Gastrocnemius medialis (tissue), 4 donors: ENCODE data around the gene ACTR6.

ENCODE experiments used
- POLR2A ChIP-seq, 2 donors: fragments of 450-650 bp; IDR thresholded peaks; one replicate each; pipeline ENCODE4 v1.6.1; 2017; ENCODE audit warnings: antibody characterized with exemption in 2 of 2, mild to moderate bottlenecking in 2 of 2, moderate library complexity in 2 of 2
- TF ChIP-seq, protein P1 (sequence below), 5 experiments: fragments of 450-650 bp in 3 of 5; fragments of 200-600 bp in 2 of 5; sonication (generic) in 2 of 5; IDR thresholded peaks in 4 of 5; conservative IDR thresholded peaks in 1 of 5; 1 replicate in 4 of 5; 2 replicates in 1 of 5; pipeline ENCODE4 v1.5.1; 2016 to 2019; ENCODE audit warnings: antibody characterized with exemption in 5 of 5, mild to moderate bottlenecking in 3 of 5, moderate library complexity in 3 of 5

GRCh38 chr12:100170313-100170858, 30.2 kb upstream of the ACTR6 start:
- TF ChIP-seq, protein P1, sequence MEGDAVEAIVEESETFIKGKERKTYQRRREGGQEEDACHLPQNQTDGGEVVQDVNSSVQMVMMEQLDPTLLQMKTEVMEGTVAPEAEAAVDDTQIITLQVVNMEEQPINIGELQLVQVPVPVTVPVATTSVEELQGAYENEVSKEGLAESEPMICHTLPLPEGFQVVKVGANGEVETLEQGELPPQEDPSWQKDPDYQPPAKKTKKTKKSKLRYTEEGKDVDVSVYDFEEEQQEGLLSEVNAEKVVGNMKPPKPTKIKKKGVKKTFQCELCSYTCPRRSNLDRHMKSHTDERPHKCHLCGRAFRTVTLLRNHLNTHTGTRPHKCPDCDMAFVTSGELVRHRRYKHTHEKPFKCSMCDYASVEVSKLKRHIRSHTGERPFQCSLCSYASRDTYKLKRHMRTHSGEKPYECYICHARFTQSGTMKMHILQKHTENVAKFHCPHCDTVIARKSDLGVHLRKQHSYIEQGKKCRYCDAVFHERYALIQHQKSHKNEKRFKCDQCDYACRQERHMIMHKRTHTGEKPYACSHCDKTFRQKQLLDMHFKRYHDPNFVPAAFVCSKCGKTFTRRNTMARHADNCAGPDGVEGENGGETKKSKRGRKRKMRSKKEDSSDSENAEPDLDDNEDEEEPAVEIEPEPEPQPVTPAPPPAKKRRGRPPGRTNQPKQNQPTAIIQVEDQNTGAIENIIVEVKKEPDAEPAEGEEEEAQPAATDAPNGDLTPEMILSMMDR (IDR thresholded peaks at IDR 0.05 in 4 of 5, conservative IDR thresholded peaks at IDR 0.05 in 1 of 5) = no peak
- no peak for TF ChIP-seq POLR2A (IDR thresholded peaks at IDR 0.05)
